DMS53 treated with DMSO at 0.1 percent for 48 hours (cell line): ENCODE results near the gene MEN1.

Experiments used
- DNase-seq: peaks from one replicate; lab custom pipeline; 2025; ENCODE audit not compliant: unreplicated experiment; lab: John Stamatoyannopoulos, UW

MEN1 gene

GRCh38 chr11:64765851-64766665, 44.3 kb downstream of the MEN1 start:
- DNase-seq = no peak

- no peak for DNase-seq
These were observed 45.0 kb downstream of the MEN1 start for GRCh38 chr11:64765291-64765850.

DNA sequence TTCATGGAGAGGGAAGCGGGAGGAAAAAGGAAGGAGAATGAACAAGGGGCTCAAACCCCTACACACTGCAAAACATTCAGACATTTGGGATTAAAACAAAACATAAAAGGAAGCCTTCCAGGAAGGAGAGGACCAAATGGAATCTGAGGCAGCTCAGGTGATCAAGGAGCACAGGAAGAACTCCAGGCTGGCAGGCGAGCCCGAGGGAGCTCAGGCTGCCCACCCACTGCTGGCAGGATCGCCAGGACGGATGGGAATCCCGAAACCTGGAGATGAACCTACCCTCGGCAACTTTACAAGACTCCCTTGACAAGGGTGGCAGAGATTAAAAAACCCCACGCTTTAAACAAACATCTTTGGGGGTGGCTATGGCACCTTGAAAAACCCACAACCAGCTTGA, 45.6 kb downstream of the MEN1 start:
- DNase-seq = no peak

DNA sequence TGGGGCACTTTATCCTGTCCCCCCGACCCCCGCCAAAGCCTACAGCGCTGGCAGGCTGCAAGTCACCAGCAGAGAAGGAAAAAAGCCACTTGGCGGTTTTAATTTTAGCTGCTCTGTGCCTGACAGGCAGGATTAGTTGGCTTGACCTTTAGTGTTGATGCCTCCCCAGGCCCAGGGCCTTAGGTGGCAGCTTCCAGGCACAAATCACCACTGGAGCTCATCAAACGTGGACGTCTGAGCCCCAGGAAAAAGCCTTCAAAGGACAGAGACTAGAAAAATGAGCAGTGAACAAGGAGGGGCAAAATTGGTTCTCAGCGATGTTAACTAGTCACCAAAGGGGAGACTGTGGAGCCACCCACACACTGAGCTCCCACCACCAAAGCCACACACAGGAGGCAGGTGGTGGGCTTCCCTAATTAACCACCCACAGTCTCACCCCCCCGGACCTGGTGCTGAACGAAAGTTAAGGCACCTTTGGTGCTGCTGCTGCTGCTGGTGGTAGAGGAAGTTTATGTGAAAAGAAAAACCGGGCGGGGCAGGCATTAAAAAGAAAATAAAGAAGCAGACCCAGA, 46.2 kb downstream of the MEN1 start:
- no peak for DNase-seq

GRCh38 chr11:64763526-64764039, 46.8 kb downstream of the MEN1 start:
- DNase-seq = no peak

DNA sequence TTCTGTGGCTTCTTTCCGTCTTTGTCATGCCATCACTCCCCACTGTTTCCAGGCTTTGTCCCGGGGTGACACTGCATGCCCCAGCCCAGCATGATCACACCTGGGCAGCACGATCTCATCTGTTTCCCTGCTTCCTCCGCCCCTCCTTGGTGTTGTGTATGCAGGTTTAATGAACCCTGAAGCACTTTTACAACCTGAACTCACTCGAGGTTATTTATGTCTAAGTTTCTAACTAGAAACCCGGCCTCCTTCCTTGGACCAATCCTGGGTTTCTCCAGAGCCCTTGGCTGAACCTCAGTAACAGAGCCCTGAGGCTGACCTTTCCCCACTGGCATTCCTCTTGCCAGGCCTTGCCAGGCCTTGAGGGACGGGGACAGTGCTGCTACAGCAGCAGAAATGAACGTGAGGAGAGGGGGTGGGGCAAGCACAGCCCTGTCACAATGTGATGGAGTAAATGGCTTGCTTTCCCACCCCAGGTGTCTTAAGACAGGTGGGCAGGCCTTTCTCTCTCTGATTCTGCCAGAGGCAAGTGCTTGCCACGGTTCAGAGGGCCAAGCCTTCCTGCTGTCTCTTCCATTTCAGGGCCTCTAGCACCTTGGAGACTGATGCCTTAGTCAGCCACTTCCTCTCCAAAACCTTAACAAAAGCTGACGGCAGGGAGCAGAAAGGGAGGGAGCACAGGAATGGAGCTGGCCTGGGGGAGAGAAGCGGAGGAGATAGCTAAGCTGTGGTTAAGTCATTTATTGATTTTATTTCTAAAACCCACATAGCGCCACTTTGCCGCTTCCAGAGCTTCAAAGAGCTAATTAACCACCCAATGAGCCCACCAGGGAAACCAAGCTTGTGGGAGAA, 47.5 kb downstream of the MEN1 start:
- no peak for DNase-seq

DNA sequence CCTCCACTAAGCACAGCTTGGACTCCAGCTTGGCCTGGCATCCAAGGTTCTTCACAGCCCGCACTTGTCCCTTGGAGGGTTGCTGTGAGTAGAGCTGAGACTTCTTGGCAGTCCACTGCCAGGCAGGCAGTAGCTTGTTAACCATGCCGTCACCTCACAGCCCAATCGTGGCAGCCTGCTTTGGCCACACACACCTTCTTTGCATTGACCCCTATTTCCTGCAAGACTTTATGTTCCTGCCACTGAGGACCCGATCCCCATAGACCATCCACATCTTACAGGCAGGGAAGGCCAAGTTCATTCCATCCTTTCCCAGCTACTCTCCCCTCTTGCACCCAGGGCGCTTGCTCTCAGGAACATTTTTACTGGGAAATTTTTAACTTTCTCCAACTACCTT, 48.1 kb downstream of the MEN1 start:
- DNase-seq = no peak

GRCh38 chr11:64760759-64761420, 49.5 kb downstream of the MEN1 start:
- DNase-seq = no peak

GRCh38 chr11:64759722-64760719, 50.3 kb downstream of the MEN1 start, which contains the start of gene PYGM:
Gene PYGM (minus strand): TSS chr11:64759974. CDS start chr11:64759898, 76 bp downstream.
- no peak for DNase-seq

DNA sequence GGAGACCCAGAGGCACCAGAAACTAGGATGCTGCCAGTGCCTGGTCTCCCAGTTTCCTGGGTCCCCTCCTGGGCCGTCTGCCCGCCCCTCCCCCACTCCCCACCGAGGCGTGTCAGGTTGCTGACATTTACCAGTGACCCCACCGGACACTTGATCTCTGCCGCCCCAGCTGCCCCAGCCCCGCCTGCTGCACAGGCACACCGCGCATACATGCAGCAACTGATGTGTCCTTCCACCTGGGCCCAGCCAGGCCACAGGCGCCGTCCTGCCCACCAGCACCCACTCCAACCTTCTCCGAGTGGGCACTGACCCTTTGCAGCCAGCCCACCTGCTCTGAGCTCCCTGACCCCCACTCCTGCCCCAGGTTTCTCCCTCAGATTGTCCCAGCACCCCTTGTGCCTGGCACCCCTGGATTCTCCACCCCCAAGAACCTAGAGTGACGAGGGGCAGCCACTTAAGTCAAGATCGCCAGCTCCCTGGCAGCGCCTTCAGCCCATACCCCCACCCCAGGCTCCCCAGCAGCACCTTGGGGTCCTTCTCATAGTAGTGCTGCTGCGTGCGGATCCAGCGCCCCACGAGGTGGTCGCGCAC, 51.1 kb downstream of the MEN1 start:
- no peak for DNase-seq

GRCh38 chr11:64758330-64759079, 51.8 kb downstream of the MEN1 start:
- no peak for DNase-seq

DNA sequence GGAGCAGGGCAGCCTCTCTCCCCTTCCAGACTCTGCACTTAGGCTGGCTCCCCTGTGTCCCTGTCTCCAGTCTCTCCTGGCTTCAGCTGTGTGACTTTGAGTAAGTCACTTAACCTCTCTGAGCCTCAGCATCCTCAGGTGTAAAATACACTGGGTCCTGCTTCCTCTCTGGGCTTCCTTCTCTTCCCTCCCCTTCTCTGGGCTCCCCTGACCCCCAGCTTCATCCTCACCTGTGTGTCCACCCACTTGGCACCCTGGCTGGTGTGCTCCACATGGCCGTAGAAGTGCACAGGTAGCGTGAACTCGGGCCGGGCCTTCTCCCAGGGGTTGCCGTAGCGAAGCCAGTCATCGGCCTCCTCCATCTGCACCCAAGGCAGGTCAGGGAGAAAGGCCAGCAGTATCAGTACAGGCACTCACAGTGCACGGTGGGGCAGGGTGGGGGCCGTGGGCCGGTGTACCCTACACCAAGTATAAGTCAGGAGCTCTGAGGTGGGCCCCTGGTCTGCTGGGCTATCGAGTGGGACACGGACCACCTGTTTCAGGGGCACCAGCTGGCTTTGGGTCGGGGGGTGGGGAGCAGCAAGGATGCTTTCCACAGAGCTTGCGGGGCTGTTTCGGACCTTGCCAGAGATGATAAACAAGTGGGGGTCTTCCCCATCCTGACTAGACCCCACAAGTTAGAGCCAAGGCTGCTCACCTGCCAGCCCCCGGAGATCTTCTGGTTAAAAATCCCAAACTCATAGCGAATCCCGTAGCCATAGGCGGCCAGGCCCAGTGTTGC, 52.6 kb downstream of the MEN1 start:
- no peak for DNase-seq

- no peak for DNase-seq
These were observed 54.5 kb downstream of the MEN1 start for GRCh38 chr11:64755681-64756361.

- no peak for DNase-seq
These were observed 55.3 kb downstream of the MEN1 start for GRCh38 chr11:64754919-64755662.

- DNase-seq = no peak
These were observed 56.0 kb downstream of the MEN1 start for GRCh38 chr11:64754124-64754918.
